Omental fat pad (tissue), 4 donors: ENCODE measurements around the gene FLT3. TPM values are rescaled to one million over a fixed set of nuclear protein-coding genes. Genes with fewer than 3 reads are reported as not detected.

Experiments used
- ATAC-seq: fragments of 150-250 bp; one replicate; pipeline ENCODE4 v1.9.1; 2016; ENCODE audit warnings: mild to moderate bottlenecking, moderate library complexity; ENCODE audit not compliant: low FRiP score
- DNase-seq: peaks from one replicate; pipeline ENCODE4 v3.0.0-alpha.2; 2019; ENCODE audit warnings: low spot score
- total RNA-seq, 4 donors: library from RNA; depleted of rRNA; stranded (reverse); fragments of >200 nt; gene quantifications; one replicate each; pipeline ENCODE4 v1.1.0, GENCODE V29; 2016
- TF ChIP-seq, protein P1 (sequence below), 3 donors: fragments of 450-650 bp; IDR thresholded peaks; one replicate each; pipeline ENCODE4 v1.5.1; 2016 to 2017; ENCODE audit warnings: antibody characterized with exemption in 3 of 3, mild to moderate bottlenecking in 3 of 3, moderate library complexity in 2 of 3

The FLT3 gene
- total RNA-seq, 4 donors from 2014 or later: 0.37 to 6.5 (median 1.1) TPM

- TF ChIP-seq, protein P1, sequence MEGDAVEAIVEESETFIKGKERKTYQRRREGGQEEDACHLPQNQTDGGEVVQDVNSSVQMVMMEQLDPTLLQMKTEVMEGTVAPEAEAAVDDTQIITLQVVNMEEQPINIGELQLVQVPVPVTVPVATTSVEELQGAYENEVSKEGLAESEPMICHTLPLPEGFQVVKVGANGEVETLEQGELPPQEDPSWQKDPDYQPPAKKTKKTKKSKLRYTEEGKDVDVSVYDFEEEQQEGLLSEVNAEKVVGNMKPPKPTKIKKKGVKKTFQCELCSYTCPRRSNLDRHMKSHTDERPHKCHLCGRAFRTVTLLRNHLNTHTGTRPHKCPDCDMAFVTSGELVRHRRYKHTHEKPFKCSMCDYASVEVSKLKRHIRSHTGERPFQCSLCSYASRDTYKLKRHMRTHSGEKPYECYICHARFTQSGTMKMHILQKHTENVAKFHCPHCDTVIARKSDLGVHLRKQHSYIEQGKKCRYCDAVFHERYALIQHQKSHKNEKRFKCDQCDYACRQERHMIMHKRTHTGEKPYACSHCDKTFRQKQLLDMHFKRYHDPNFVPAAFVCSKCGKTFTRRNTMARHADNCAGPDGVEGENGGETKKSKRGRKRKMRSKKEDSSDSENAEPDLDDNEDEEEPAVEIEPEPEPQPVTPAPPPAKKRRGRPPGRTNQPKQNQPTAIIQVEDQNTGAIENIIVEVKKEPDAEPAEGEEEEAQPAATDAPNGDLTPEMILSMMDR (IDR thresholded peaks at IDR 0.05): no peak
- ATAC-seq (no peak), DNase-seq (no peak)
Observed at GRCh38 chr13:28077231-28077630, 23.1 kb downstream of the FLT3 start.

- ATAC-seq (no peak), DNase-seq (no peak)
- TF ChIP-seq, protein P1 (IDR thresholded peaks at IDR 0.05): no peak
Observed at GRCh38 chr13:28071424-28071823, 29.0 kb downstream of the FLT3 start.

- TF ChIP-seq, protein P1 (IDR thresholded peaks at IDR 0.05): no peak
- no peak for DNase-seq
- ATAC-seq: no peak
Observed at GRCh38 chr13:28067491-28067890, 32.9 kb downstream of the FLT3 start.

GRCh38 chr13:28058866-28059613 is 41.3 kb downstream of the FLT3 start:
- no peak for ATAC-seq
- no peak for DNase-seq
- TF ChIP-seq, protein P1 (IDR thresholded peaks at IDR 0.05): no peak

- TF ChIP-seq, protein P1 (IDR thresholded peaks at IDR 0.05): no peak
- no peak for ATAC-seq
- DNase-seq: no peak
Observed at GRCh38 chr13:28056970-28057712, 43.2 kb downstream of the FLT3 start.

- TF ChIP-seq, protein P1 (IDR thresholded peaks at IDR 0.05): no peak
- ATAC-seq (no peak), DNase-seq (no peak)
Observed at GRCh38 chr13:28056426-28056825, 44.0 kb downstream of the FLT3 start.
